Endothelial cell of umbilical vein (primary cell): ENCODE measurements around the gene TACC3.

Experiments
- POLR2A ChIP-seq: IDR thresholded peaks from 2 replicates; pipeline ENCODE4 v1.6.1; 2012; ENCODE audit warnings: low read depth, mild to moderate bottlenecking, control low read depth, low read length
- POLR2AphosphoS5 ChIP-seq: IDR thresholded peaks from 2 replicates; pipeline ENCODE4 v1.6.1; 2012; ENCODE audit warnings: low read depth, mild to moderate bottlenecking, control low read depth, low read length, moderate library complexity; ENCODE audit not compliant: insufficient read depth
- TF ChIP-seq, protein P1 (sequence below), 2 donors: IDR thresholded peaks; 1 replicate in 1 of 2; 2 replicates in 1 of 2; pipeline ENCODE4 v1.5.1; 2011; ENCODE audit warnings: low read length in 2 of 2, mild to moderate bottlenecking in 2 of 2, moderate library complexity in 2 of 2, control low read depth in 1 of 2, inconsistent platforms in 1 of 2, low read depth in 1 of 2; ENCODE audit not compliant: insufficient read depth in 1 of 2; ENCODE audit errors: extremely low read depth in 1 of 2
- TF ChIP-seq, protein P2 (sequence below): IDR thresholded peaks from 2 replicates; pipeline ENCODE4 v1.6.1; 2011; ENCODE audit not compliant: insufficient read depth, insufficient read length

- TF ChIP-seq, protein P1, sequence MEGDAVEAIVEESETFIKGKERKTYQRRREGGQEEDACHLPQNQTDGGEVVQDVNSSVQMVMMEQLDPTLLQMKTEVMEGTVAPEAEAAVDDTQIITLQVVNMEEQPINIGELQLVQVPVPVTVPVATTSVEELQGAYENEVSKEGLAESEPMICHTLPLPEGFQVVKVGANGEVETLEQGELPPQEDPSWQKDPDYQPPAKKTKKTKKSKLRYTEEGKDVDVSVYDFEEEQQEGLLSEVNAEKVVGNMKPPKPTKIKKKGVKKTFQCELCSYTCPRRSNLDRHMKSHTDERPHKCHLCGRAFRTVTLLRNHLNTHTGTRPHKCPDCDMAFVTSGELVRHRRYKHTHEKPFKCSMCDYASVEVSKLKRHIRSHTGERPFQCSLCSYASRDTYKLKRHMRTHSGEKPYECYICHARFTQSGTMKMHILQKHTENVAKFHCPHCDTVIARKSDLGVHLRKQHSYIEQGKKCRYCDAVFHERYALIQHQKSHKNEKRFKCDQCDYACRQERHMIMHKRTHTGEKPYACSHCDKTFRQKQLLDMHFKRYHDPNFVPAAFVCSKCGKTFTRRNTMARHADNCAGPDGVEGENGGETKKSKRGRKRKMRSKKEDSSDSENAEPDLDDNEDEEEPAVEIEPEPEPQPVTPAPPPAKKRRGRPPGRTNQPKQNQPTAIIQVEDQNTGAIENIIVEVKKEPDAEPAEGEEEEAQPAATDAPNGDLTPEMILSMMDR (IDR thresholded peaks at IDR 0.05; ENCODE audit: extremely low read depth in 1 of 2, insufficient read depth in 1 of 2, low read depth in 1 of 2, low read length in 2 of 2): no peak
- TF ChIP-seq POLR2AphosphoS5: no peak
- no peak for TF ChIP-seq POLR2A
- TF ChIP-seq, protein P2, sequence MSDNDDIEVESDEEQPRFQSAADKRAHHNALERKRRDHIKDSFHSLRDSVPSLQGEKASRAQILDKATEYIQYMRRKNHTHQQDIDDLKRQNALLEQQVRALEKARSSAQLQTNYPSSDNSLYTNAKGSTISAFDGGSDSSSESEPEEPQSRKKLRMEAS: no peak
Observed at GRCh38 chr4:1675802-1676137, 45.6 kb upstream of the TACC3 start.
